Measurements from ENCODE around the gene GRAMD1C.

DNA sequence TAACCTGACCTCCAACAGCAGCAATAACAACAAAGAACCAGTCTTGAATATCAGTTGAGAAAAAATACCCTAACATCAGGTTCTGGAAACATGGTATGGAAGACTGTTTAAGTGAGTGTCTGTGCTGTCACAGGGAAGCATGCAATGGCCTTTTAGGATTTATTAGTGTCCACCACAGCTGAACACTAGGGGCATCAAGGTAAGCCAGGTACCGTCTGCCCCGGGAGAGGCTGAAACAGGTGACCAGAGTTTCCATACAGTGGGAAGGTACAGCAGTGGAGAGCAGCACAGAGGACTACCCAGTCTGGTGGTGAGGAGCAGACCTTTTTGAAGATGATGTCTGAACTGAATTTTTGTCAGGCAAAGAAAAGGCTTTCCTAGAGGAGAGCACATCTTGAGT lies 127.6 kb downstream of the GRAMD1C start:
- TF ChIP-seq CTCF (IDR thresholded peaks at IDR 0.05) (no peak), POLR2A (IDR thresholded peaks at IDR 0.05) (no peak)
